Stomach smooth muscle (tissue), 2 donors: ENCODE data around the gene KCTD6.

Experiments used
- H3K27ac ChIP-seq: one replicate; pipeline ENCODE4 v1.7.0; 2013; ENCODE audit warnings: mild to moderate bottlenecking, low read length, inconsistent platforms
- H3K27me3 ChIP-seq, 2 donors: one replicate each; pipeline ENCODE4 v1.7.0; 2013; ENCODE audit warnings: low read length in 2 of 2; ENCODE audit not compliant: insufficient read depth in 2 of 2, control insufficient read depth in 1 of 2
- H3K36me3 ChIP-seq, 2 donors: one replicate each; pipeline ENCODE4 v1.7.0; 2013; ENCODE audit warnings: low read length in 2 of 2; ENCODE audit not compliant: control insufficient read depth in 2 of 2, insufficient read depth in 2 of 2
- H3K4me1 ChIP-seq: one replicate; pipeline ENCODE4 v1.7.0; 2013; ENCODE audit warnings: low read length; ENCODE audit not compliant: control insufficient read depth, insufficient read depth
- H3K4me3 ChIP-seq, 2 donors: one replicate each; pipeline ENCODE4 v1.7.0; 2013; ENCODE audit warnings: low read length in 2 of 2
- H3K9ac ChIP-seq, 2 donors: one replicate each; pipeline ENCODE4 v1.7.0; 2013; ENCODE audit warnings: low read length in 2 of 2, mild to moderate bottlenecking in 1 of 2
- H3K9me3 ChIP-seq, 2 donors: one replicate each; pipeline ENCODE4 v1.7.0; 2013; ENCODE audit warnings: low read length in 2 of 2; ENCODE audit not compliant: control insufficient read depth in 2 of 2
- donor health status: healthy.
- donor health status: Pancreatic carcinoma.

The KCTD6 gene

GRCh38 chr3:58491506-58492402 lies at the start of gene KCTD6:
KCTD6 (plus strand) TSS chr3:58492096; CDS start chr3:58498756, 6,660 bp downstream.
- peak within 1 kb of the TSS; percentile 85 for H3K27ac ChIP-seq
- H3K4me3 ChIP-seq: peak within 1 kb of the TSS; percentile 90 to 96
- H3K27me3 ChIP-seq: no peaks in the 10 kb centered on the region
- H3K9ac ChIP-seq: peak within 1 kb of the TSS; percentile 84 to 89
- no peaks in the 10 kb centered on the region for H3K9me3 ChIP-seq
- H3K36me3 ChIP-seq: no peaks in the 10 kb centered on the region
- H3K4me1 ChIP-seq: peaks cover 10% of the 10 kb centered on the region

GRCh38 chr3:58452176-58452575 lies 39.7 kb upstream of the KCTD6 start:
- no peak overlapping the region for H3K4me3 ChIP-seq
- H3K36me3 ChIP-seq: no peaks in the 10 kb centered on the region
- H3K4me1 ChIP-seq: no peaks in the 10 kb centered on the region
- H3K9me3 ChIP-seq: peaks cover 0 to 12% of the 10 kb centered on the region in 2 donors
- no peak overlapping the region for H3K9ac ChIP-seq
- no peaks in the 10 kb centered on the region for H3K27me3 ChIP-seq
- no peak overlapping the region for H3K27ac ChIP-seq

GRCh38 chr3:58459160-58459559 lies 32.7 kb upstream of the KCTD6 start:
- Histone ChIP-seq H3K9ac (no peak overlapping the region), H3K4me3 (no peak overlapping the region), H3K9me3 (peaks cover 0 to 3% of the 10 kb centered on the region in 2 donors), H3K27ac (no peak overlapping the region), H3K27me3 (no peaks in the 10 kb centered on the region), H3K4me1 (no peaks in the 10 kb centered on the region), H3K36me3 (no peaks in the 10 kb centered on the region)

- Histone ChIP-seq H3K27ac (no peak overlapping the region), H3K4me1 (no peaks in the 10 kb centered on the region), H3K27me3 (no peaks in the 10 kb centered on the region), H3K9ac (no peak overlapping the region), H3K4me3 (no peak overlapping the region), H3K36me3 (no peaks in the 10 kb centered on the region), H3K9me3 (no peaks in the 10 kb centered on the region)
Observed at GRCh38 chr3:58462829-58463180, 29.1 kb upstream of the KCTD6 start.

GRCh38 chr3:58463181-58463941 lies 28.5 kb upstream of the KCTD6 start:
- Histone ChIP-seq H3K36me3 (no peaks in the 10 kb centered on the region), H3K9me3 (no peaks in the 10 kb centered on the region), H3K4me3 (peak overlapping the region in 1 of 2 donors; percentile 17), H3K4me1 (no peaks in the 10 kb centered on the region), H3K27me3 (no peaks in the 10 kb centered on the region), H3K9ac (no peak overlapping the region), H3K27ac (no peak overlapping the region)

GRCh38 chr3:58463942-58464271 lies 28.0 kb upstream of the KCTD6 start:
- Histone ChIP-seq H3K9ac (no peak overlapping the region), H3K4me1 (no peaks in the 10 kb centered on the region), H3K4me3 (no peak overlapping the region), H3K27ac (no peak overlapping the region), H3K27me3 (no peaks in the 10 kb centered on the region), H3K9me3 (no peaks in the 10 kb centered on the region), H3K36me3 (no peaks in the 10 kb centered on the region)

- no peaks in the 10 kb centered on the region for H3K36me3 ChIP-seq
- H3K27me3 ChIP-seq: no peaks in the 10 kb centered on the region
- no peaks in the 10 kb centered on the region for H3K4me1 ChIP-seq
- no peak overlapping the region for H3K4me3 ChIP-seq
- H3K27ac ChIP-seq: no peak overlapping the region
- H3K9ac ChIP-seq: no peak overlapping the region
- no peaks in the 10 kb centered on the region for H3K9me3 ChIP-seq
Observed at GRCh38 chr3:58464866-58465265, 27.0 kb upstream of the KCTD6 start.

- Histone ChIP-seq H3K27ac (no peak overlapping the region), H3K36me3 (no peaks in the 10 kb centered on the region), H3K4me3 (no peak overlapping the region), H3K27me3 (no peaks in the 10 kb centered on the region), H3K9ac (no peak overlapping the region), H3K9me3 (no peaks in the 10 kb centered on the region), H3K4me1 (no peaks in the 10 kb centered on the region)
Observed at GRCh38 chr3:58466899-58467563, 24.9 kb upstream of the KCTD6 start.

- no peaks in the 10 kb centered on the region for H3K27me3 ChIP-seq
- no peaks in the 10 kb centered on the region for H3K4me1 ChIP-seq
- no peaks in the 10 kb centered on the region for H3K36me3 ChIP-seq
- H3K9me3 ChIP-seq: no peaks in the 10 kb centered on the region
- H3K27ac ChIP-seq: no peak overlapping the region
- no peak overlapping the region for H3K9ac ChIP-seq
- no peak overlapping the region for H3K4me3 ChIP-seq
Observed at GRCh38 chr3:58469096-58469495, 22.8 kb upstream of the KCTD6 start.

GRCh38 chr3:58470363-58471024 lies 21.4 kb upstream of the KCTD6 start:
- H3K36me3 ChIP-seq: no peaks in the 10 kb centered on the region
- H3K27ac ChIP-seq: no peak overlapping the region
- no peak overlapping the region for H3K9ac ChIP-seq
- no peak overlapping the region for H3K4me3 ChIP-seq
- no peaks in the 10 kb centered on the region for H3K27me3 ChIP-seq
- no peaks in the 10 kb centered on the region for H3K9me3 ChIP-seq
- H3K4me1 ChIP-seq: no peaks in the 10 kb centered on the region
